Smooth muscle cell (in vitro differentiated cells): ENCODE measurements around the gene LYPD5. TPM values are rescaled to one million over a fixed set of nuclear protein-coding genes. Genes with fewer than 3 reads are reported as not detected.

ENCODE experiments used
- DNase-seq: peaks from one replicate; lab custom pipeline; 2025; ENCODE audit not compliant: unreplicated experiment; lab: John Stamatoyannopoulos, UW
- H2AFZ ChIP-seq: fragments of 200-600 bp; sonication (generic); 2 replicates; pipeline ENCODE4 v1.6.0; 2016; ENCODE audit warnings: antibody characterized with exemption, low read depth, mild to moderate bottlenecking
- H3F3A ChIP-seq: fragments of 200-600 bp; sonication (generic); 2 replicates; pipeline ENCODE4 v1.6.0; 2017; ENCODE audit warnings: antibody characterized with exemption, low read depth
- H3K27ac ChIP-seq: fragments of 200-600 bp; sonication (generic); 2 replicates; pipeline ENCODE4 v1.5.1; 2016; ENCODE audit warnings: low read depth, mild to moderate bottlenecking
- H3K27me3 ChIP-seq: fragments of 200-600 bp; sonication (generic); 2 replicates; pipeline ENCODE4 v1.6.1; 2016; ENCODE audit warnings: low read depth, mild to moderate bottlenecking
- H3K36me3 ChIP-seq: fragments of 200-600 bp; sonication (generic); 2 replicates; pipeline ENCODE4 v1.5.1; 2016; ENCODE audit warnings: low read depth
- H3K4me1 ChIP-seq: fragments of 200-600 bp; sonication (generic); 2 replicates; pipeline ENCODE4 v1.5.1; 2016; ENCODE audit warnings: low read depth
- H3K4me2 ChIP-seq: fragments of 200-600 bp; sonication (generic); 2 replicates; pipeline ENCODE4 v1.6.0; 2016; ENCODE audit warnings: mild to moderate bottlenecking
- H3K4me3 ChIP-seq: fragments of 200-600 bp; sonication (generic); 2 replicates; pipeline ENCODE4 v1.5.1; 2016; ENCODE audit warnings: mild to moderate bottlenecking
- H3K79me2 ChIP-seq: fragments of 200-600 bp; sonication (generic); 2 replicates; pipeline ENCODE4 v1.6.0; 2016; ENCODE audit warnings: low read depth, mild to moderate bottlenecking
- H3K9ac ChIP-seq: fragments of 200-600 bp; sonication (generic); 2 replicates; pipeline ENCODE4 v1.6.0; 2016; ENCODE audit warnings: low read depth
- H3K9me3 ChIP-seq: fragments of 200-600 bp; sonication (generic); replicated peaks from 2 replicates; pipeline ENCODE4 v1.5.1; 2016; ENCODE audit warnings: low read depth
- H4K20me1 ChIP-seq: fragments of 200-600 bp; sonication (generic); 2 replicates; pipeline ENCODE4 v1.6.0; 2016; ENCODE audit warnings: low read depth
- CTCF ChIP-seq: fragments of 200-600 bp; sonication (generic); IDR thresholded peaks from 2 replicates; pipeline ENCODE4 v1.5.1; 2017; ENCODE audit warnings: borderline replicate concordance, mild to moderate bottlenecking, antibody characterized with exemption; ENCODE audit not compliant: insufficient read depth, poor library complexity, severe bottlenecking
- WGBS: methylation state at CpG from one replicate; pipeline ENCODE4 v1.1.7; 2016; ENCODE audit warnings: low lambda C conversion rate; 5-methylcytosine and 5-hydroxymethylcytosine counted together
- polyA plus RNA-seq: library from polyadenylated mRNA; unstranded; fragments of >200 nt; fragmentation: Nextera tagmentation; extraction: Ambion mirVana; gene quantifications from 2 replicates; pipeline ENCODE4 v1.2.1, GENCODE V29; 2016
- total RNA-seq: library from RNA; depleted of rRNA; stranded (reverse); fragments of >200 nt; gene quantifications from 2 replicates; pipeline ENCODE4 v1.2.3, GENCODE V29; 2014

LYPD5 gene
- total and polyA plus RNA-seq, 2 experiments from 2014 or later: 2.7 to 3.1 TPM

- H3K4me3 ChIP-seq: no peak overlapping the region
- H3K27me3 ChIP-seq: no peaks in the 10 kb centered on the region
- H3K27ac ChIP-seq: peak overlapping the region; percentile 65
- TF ChIP-seq CTCF: no peak
- H3K4me1 ChIP-seq: no peaks in the 10 kb centered on the region
- no peaks in the 10 kb centered on the region for H3K9me3 ChIP-seq
- no peaks in the 10 kb centered on the region for H4K20me1 ChIP-seq
- no peaks in the 10 kb centered on the region for H3K79me2 ChIP-seq
- no peak overlapping the region for H2AFZ ChIP-seq
- DNase-seq: no peak
- H3F3A ChIP-seq: peaks cover 11% of the 10 kb centered on the region
- H3K36me3 ChIP-seq: no peaks in the 10 kb centered on the region
- H3K9ac ChIP-seq: no peak overlapping the region
- no peak overlapping the region for H3K4me2 ChIP-seq
- 96% methylated on average over 3 of the region's 3 CpGs for WGBS
These were observed 39.4 kb downstream of the LYPD5 start for GRCh38 chr19:43762814-43763213.

GRCh38 chr19:43760941-43761340 is 41.3 kb downstream of the LYPD5 start:
- 91% methylated on average over 4 of the region's 4 CpGs for WGBS
- Histone ChIP-seq H3K79me2 (no peaks in the 10 kb centered on the region), H3F3A (peaks cover 19% of the 10 kb centered on the region), H3K4me1 (no peaks in the 10 kb centered on the region), H3K36me3 (no peaks in the 10 kb centered on the region), H3K27me3 (no peaks in the 10 kb centered on the region), H3K9me3 (no peaks in the 10 kb centered on the region), H3K4me3 (no peak overlapping the region), H3K27ac (no peak overlapping the region), H2AFZ (no peak overlapping the region), H4K20me1 (no peaks in the 10 kb centered on the region), H3K9ac (no peak overlapping the region), H3K4me2 (no peak overlapping the region)
- DNase-seq: no peak
- TF ChIP-seq CTCF: no peak

- Histone ChIP-seq H3K27ac (peak overlapping the region; percentile 53), H3K4me3 (no peak overlapping the region), H2AFZ (no peak overlapping the region), H3K36me3 (no peaks in the 10 kb centered on the region), H3K4me2 (no peak overlapping the region), H3K79me2 (no peaks in the 10 kb centered on the region), H4K20me1 (no peaks in the 10 kb centered on the region), H3K9me3 (no peaks in the 10 kb centered on the region), H3K27me3 (no peaks in the 10 kb centered on the region), H3K9ac (no peak overlapping the region), H3F3A (peaks cover 22% of the 10 kb centered on the region), H3K4me1 (no peaks in the 10 kb centered on the region)
- WGBS: 57% methylated on average over 5 of the region's 5 CpGs
- no peak for TF ChIP-seq CTCF
- DNase-seq: no peak
These were observed 42.7 kb downstream of the LYPD5 start for GRCh38 chr19:43759515-43759914.

- peak overlapping the region; percentile 98 for H3K4me2 ChIP-seq
- peaks cover 2% of the 10 kb centered on the region for H3K36me3 ChIP-seq
- peak overlapping the region; percentile 98 for H3K9ac ChIP-seq
- H3K4me3 ChIP-seq: peak overlapping the region; percentile 86
- peak overlapping the region; percentile 91 for H2AFZ ChIP-seq
- peaks cover 16% of the 10 kb centered on the region for H4K20me1 ChIP-seq
- peaks cover 20% of the 10 kb centered on the region for H3K79me2 ChIP-seq
- TF ChIP-seq CTCF: no peak
- peak; percentile 48 for DNase-seq
- H3K27me3 ChIP-seq: no peaks in the 10 kb centered on the region
- WGBS: 1% methylated on average over 28 of the region's 28 CpGs
- peaks cover 10% of the 10 kb centered on the region for H3K4me1 ChIP-seq
- peak overlapping the region; percentile 100 for H3K27ac ChIP-seq
- peaks cover 31% of the 10 kb centered on the region for H3F3A ChIP-seq
- no peaks in the 10 kb centered on the region for H3K9me3 ChIP-seq
These were observed 46.9 kb downstream of the LYPD5 start for GRCh38 chr19:43755256-43755801.
